SIG-M5 (cell line): ENCODE results near the gene MRPL19.
"Not testable (repeated sequence)": the region's sequence is repeated elsewhere in the genome, so short reads cannot be mapped to it uniquely, and the experiment has no call there.

Experiments used
- DNase-seq: peaks from one replicate; lab custom pipeline; 2025; lab: John Stamatoyannopoulos, UW

Gene MRPL19

GRCh38 chr2:75675423-75675822 is 28.8 kb downstream of the MRPL19 start:
- DNase-seq = not testable (repeated sequence)

- DNase-seq = no peak
Observed at GRCh38 chr2:75675908-75676307, 29.3 kb downstream of the MRPL19 start.

- DNase-seq = no peak
Observed at GRCh38 chr2:75676464-75676863, 29.9 kb downstream of the MRPL19 start.

- no peak for DNase-seq
Observed at GRCh38 chr2:75679556-75679955, 33.0 kb downstream of the MRPL19 start.

GRCh38 chr2:75680402-75680801 is 33.8 kb downstream of the MRPL19 start:
- no peak for DNase-seq

GRCh38 chr2:75683430-75683829 is 36.8 kb downstream of the MRPL19 start:
- DNase-seq = not testable (repeated sequence)

GRCh38 chr2:75688196-75688595 is 41.6 kb downstream of the MRPL19 start:
- DNase-seq = no peak

- DNase-seq = no peak
Observed at GRCh38 chr2:75698918-75699317, 52.3 kb downstream of the MRPL19 start.

GRCh38 chr2:75702593-75702992 is 56.0 kb downstream of the MRPL19 start:
- no peak for DNase-seq

- no peak for DNase-seq
Observed at GRCh38 chr2:75703589-75704287, 57.2 kb downstream of the MRPL19 start.

GRCh38 chr2:75705921-75706320 is 59.3 kb downstream of the MRPL19 start:
- no peak for DNase-seq

GRCh38 chr2:75707901-75708300 is 61.3 kb downstream of the MRPL19 start:
- DNase-seq = no peak

GRCh38 chr2:75709297-75709696 is 62.7 kb downstream of the MRPL19 start:
- no peak for DNase-seq

- no peak for DNase-seq
Observed at GRCh38 chr2:75710220-75710576, 63.6 kb downstream of the MRPL19 start.

- peak; percentile 67 for DNase-seq
Observed at GRCh38 chr2:75710577-75711253, 64.1 kb downstream of the MRPL19 start, which contains the start of gene GCFC2. GCFC2 (minus strand) TSS chr2:75710915; CDS start chr2:75710855, 60 bp downstream.

- not testable (repeated sequence) for DNase-seq
Observed at GRCh38 chr2:75711590-75711989, 65.0 kb downstream of the MRPL19 start.

- DNase-seq = no peak
Observed at GRCh38 chr2:75716406-75716805, 69.8 kb downstream of the MRPL19 start.

GRCh38 chr2:75719616-75720015 is 73.0 kb downstream of the MRPL19 start:
- DNase-seq = no peak

- no peak for DNase-seq
Observed at GRCh38 chr2:75720525-75720924, 73.9 kb downstream of the MRPL19 start.

- no peak for DNase-seq
Observed at GRCh38 chr2:75722687-75723086, 76.1 kb downstream of the MRPL19 start.

- DNase-seq = no peak
Observed at GRCh38 chr2:75728614-75729419, 82.2 kb downstream of the MRPL19 start.

GRCh38 chr2:75729861-75730260 is 83.3 kb downstream of the MRPL19 start:
- no peak for DNase-seq

- DNase-seq = no peak
Observed at GRCh38 chr2:75736276-75736675, 89.7 kb downstream of the MRPL19 start.
